CD4-positive, alpha-beta memory T cell (primary cell): Measurements from ENCODE around the gene ARSJ. TPM values are rescaled to one million over a fixed set of nuclear protein-coding genes. Genes with fewer than 3 reads are reported as not detected.
"Not testable (repeated sequence)": the region's sequence is repeated elsewhere in the genome, so short reads cannot be mapped to it uniquely, and the experiment has no call there.

Experiments
- CTCF ChIA-PET: fragments of 350-600 bp; sonication (Branson Sonifier 250); formaldehyde crosslinking; loops from one replicate; lab custom pipeline; 2021; ENCODE audit warnings: inconsistent platforms; ENCODE audit not compliant: partially characterized antibody; lab: Charles Lee
- POLR2A ChIA-PET: fragments of 350-600 bp; sonication (Branson Sonifier 250); formaldehyde crosslinking; loops from one replicate; lab custom pipeline; 2021; ENCODE audit not compliant: partially characterized antibody; lab: Charles Lee
- DNase-seq, 5 donors: peaks; one replicate each; pipeline versions ENCODE4 v3.0.0 to v3.0.0-alpha.2; 2020 to 2022; ENCODE audit warnings: mixed read lengths in 1 of 5
- H3K27ac ChIP-seq: one replicate; pipeline ENCODE4 v1.7.0; 2013; ENCODE audit warnings: low read depth, low read length
- H3K27me3 ChIP-seq: 2 replicates; pipeline ENCODE4 v1.7.0; 2013; ENCODE audit warnings: mild to moderate bottlenecking, low read length, moderate library complexity; ENCODE audit not compliant: insufficient read depth
- H3K36me3 ChIP-seq: 2 replicates; pipeline ENCODE4 v1.7.0; 2013; ENCODE audit warnings: mild to moderate bottlenecking, low read length, moderate library complexity; ENCODE audit not compliant: insufficient read depth
- H3K4me1 ChIP-seq: 2 replicates; pipeline ENCODE4 v1.7.0; 2013; ENCODE audit warnings: mild to moderate bottlenecking, low read length, moderate library complexity; ENCODE audit not compliant: insufficient read depth
- H3K4me3 ChIP-seq, 2 donors: one replicate each; pipeline ENCODE4 v1.7.0; 2013; ENCODE audit warnings: low read length in 2 of 2, mild to moderate bottlenecking in 1 of 2
- H3K9me3 ChIP-seq, 2 donors: one replicate each; pipeline ENCODE4 v1.7.0; 2013; ENCODE audit warnings: low read length in 2 of 2, control low read depth in 1 of 2; ENCODE audit not compliant: control insufficient read depth in 1 of 2
- H3K27ac Mint-ChIP-seq, 7 donors: one replicate each; pipeline ENCODE4 v1.8.0; 2020 to 2021; ENCODE audit warnings: mixed read lengths in 7 of 7, mild to moderate bottlenecking in 6 of 7, inconsistent platforms in 3 of 7, moderate library complexity in 3 of 7
- H3K27me3 Mint-ChIP-seq, 2 donors: one replicate each; pipeline ENCODE4 v1.8.0; 2020 to 2021; ENCODE audit warnings: mixed read lengths in 2 of 2
- H3K36me3 Mint-ChIP-seq, 2 donors: one replicate each; pipeline ENCODE4 v1.8.0; 2020 to 2021; ENCODE audit warnings: mixed read lengths in 2 of 2, inconsistent platforms in 1 of 2, mild to moderate bottlenecking in 1 of 2
- H3K4me1 Mint-ChIP-seq, 4 donors: one replicate each; pipeline ENCODE4 v1.8.0; 2020 to 2021; ENCODE audit warnings: mixed read lengths in 4 of 4, mild to moderate bottlenecking in 1 of 4
- H3K4me3 Mint-ChIP-seq, 8 donors: one replicate each; pipeline ENCODE4 v1.8.0; 2020 to 2021; ENCODE audit warnings: mixed read lengths in 8 of 8, mild to moderate bottlenecking in 7 of 8, moderate library complexity in 6 of 8, inconsistent platforms in 3 of 8
- H3K9me3 Mint-ChIP-seq, 8 donors: one replicate each; pipeline ENCODE4 v1.8.0; 2020 to 2021; ENCODE audit warnings: mixed read lengths in 8 of 8, mild to moderate bottlenecking in 5 of 8, inconsistent platforms in 3 of 8, moderate library complexity in 1 of 8
- intact Hi-C: fragments of 100-400 bp; cut with micrococcal nuclease; formaldehyde crosslinking; loops from one replicate; pipeline ENCODE4 v1.15.1; 2023
- polyA plus RNA-seq, 2 donors: library from polyadenylated mRNA; unstranded; fragments of 300-500 nt; fragmentation: Illumina TruSeq; gene quantifications; one replicate each; pipeline ENCODE4 v1.2.3, GENCODE V29; 2021
- total RNA-seq, 2 experiments: library from RNA; stranded (reverse); gene quantifications; one replicate each; pipeline ENCODE4 v1.2.3, GENCODE V29; 2021

ARSJ gene
- total and polyA plus RNA-seq, 4 experiments from 2014 or later: 0.15 to 0.17 (median 0.15) TPM; not detected in 1

DNA sequence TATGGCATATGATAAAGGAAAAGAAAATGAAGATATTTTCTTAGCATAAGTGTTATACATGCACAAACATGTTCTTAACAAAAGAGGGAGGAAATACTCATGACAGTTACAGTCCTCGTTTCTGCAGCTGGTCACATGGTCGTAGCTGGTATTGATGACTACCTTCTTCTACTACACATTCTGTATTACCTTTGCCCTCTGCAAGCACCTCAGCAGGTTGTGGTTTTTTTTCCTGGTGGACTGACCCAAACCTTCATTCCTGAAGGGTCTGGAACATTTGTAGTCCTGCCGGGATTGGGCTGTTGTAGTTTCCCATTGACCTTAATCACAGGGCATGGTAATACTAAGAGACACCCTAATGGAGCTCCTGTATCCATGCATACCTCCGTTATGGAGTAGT lies 54.7 kb downstream of the ARSJ start:
- POLR2A ChIA-PET, H3K27me3 Mint-ChIP-seq: not testable (repeated sequence)
- CTCF ChIA-PET: interaction anchor here (0.7 kb wide), 1 partner anchor 149 kb away, joined by 3 read pairs; no protein-coding TSS in a partner anchor

DNA sequence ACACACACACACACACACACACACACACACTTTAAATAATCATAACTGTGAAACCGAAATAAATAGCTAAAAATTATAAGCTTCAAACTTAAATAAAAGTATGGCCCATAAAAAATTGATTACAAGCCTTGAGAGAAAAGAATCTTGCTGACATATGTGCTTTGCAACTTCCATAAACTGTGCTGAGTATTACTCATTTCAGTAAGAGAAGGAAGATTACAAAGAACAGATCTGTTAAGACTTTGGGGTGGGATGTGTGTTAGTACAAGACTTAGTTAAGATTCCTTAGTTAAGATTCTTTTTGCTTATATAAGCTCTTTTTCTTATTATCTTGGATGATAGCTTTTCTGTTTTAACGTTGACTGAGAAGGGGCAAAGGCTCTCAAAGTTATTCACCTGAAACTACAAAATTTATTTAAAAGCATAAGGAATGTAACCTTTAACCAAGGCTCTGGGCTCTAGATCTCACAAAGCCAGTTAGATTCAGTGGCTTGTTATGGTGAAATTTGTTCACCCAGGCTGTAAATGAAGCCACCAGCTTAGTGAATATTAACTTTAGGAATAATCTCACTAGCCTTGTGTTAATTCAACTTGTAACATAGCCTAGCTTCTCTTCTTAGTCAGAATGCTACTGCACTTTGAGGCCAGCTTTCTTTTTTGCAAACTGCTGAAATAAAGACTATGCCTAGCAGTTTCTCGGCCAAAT lies 58.2 kb downstream of the ARSJ start:
- ChIA-PET POLR2A (no interaction called here), CTCF (interaction anchor here (1.1 kb wide), 1 partner anchor 16 kb away, joined by 3 read pairs; no protein-coding TSS in a partner anchor)
- no peaks in the 10 kb centered on the region for H3K9me3 ChIP-seq
- no peaks in the 10 kb centered on the region for H3K27me3 ChIP-seq
- H3K36me3 ChIP-seq: no peaks in the 10 kb centered on the region
- no peaks in the 10 kb centered on the region for H3K36me3 Mint-ChIP-seq
- peaks cover 0 to 2% (median 0%) of the 10 kb centered on the region in 8 donors for H3K9me3 Mint-ChIP-seq
- peaks cover 0 to 2% of the 10 kb centered on the region in 2 donors for H3K27me3 Mint-ChIP-seq
- no peak overlapping the region for H3K4me3 ChIP-seq
- H3K4me3 Mint-ChIP-seq: no peak overlapping the region
- no peak overlapping the region for H3K27ac ChIP-seq
- H3K4me1 Mint-ChIP-seq: no peaks in the 10 kb centered on the region
- H3K27ac Mint-ChIP-seq: peak overlapping the region in 1 of 7 donors; percentile 27
- no peaks in the 10 kb centered on the region for H3K4me1 ChIP-seq
- intact Hi-C loops: no loop called here
- DNase-seq: no peak

More for the DNA sequence above, 54.7 kb downstream of the ARSJ start:
- H3K9me3 Mint-ChIP-seq, H3K27me3 ChIP-seq, H3K4me1 ChIP-seq, H3K4me3 ChIP-seq, H3K4me3 Mint-ChIP-seq, H3K9me3 ChIP-seq, H3K27ac ChIP-seq, H3K4me1 Mint-ChIP-seq, H3K27ac Mint-ChIP-seq, DNase-seq, intact Hi-C loops, H3K36me3 ChIP-seq, H3K36me3 Mint-ChIP-seq: not testable (repeated sequence)

- H3K36me3 Mint-ChIP-seq: no peaks in the 10 kb centered on the region
- Histone ChIP-seq H3K27ac (no peak overlapping the region), H3K36me3 (no peaks in the 10 kb centered on the region), H3K9me3 (no peaks in the 10 kb centered on the region), H3K27me3 (no peaks in the 10 kb centered on the region), H3K4me1 (no peaks in the 10 kb centered on the region), H3K4me3 (no peak overlapping the region)
- ChIA-PET POLR2A (no interaction called here), CTCF (no interaction called here)
- H3K27me3 Mint-ChIP-seq: peaks cover 0 to 2% of the 10 kb centered on the region in 2 donors
- no peaks in the 10 kb centered on the region for H3K9me3 Mint-ChIP-seq
- H3K27ac Mint-ChIP-seq: no peak overlapping the region
- H3K4me3 Mint-ChIP-seq: no peak overlapping the region
- DNase-seq: peak in 1 of 5 donors; percentile 15
- intact Hi-C loops: no loop called here
- no peaks in the 10 kb centered on the region for H3K4me1 Mint-ChIP-seq
Observed at GRCh38 chr4:113919611-113920010, 59.8 kb downstream of the ARSJ start.

DNA sequence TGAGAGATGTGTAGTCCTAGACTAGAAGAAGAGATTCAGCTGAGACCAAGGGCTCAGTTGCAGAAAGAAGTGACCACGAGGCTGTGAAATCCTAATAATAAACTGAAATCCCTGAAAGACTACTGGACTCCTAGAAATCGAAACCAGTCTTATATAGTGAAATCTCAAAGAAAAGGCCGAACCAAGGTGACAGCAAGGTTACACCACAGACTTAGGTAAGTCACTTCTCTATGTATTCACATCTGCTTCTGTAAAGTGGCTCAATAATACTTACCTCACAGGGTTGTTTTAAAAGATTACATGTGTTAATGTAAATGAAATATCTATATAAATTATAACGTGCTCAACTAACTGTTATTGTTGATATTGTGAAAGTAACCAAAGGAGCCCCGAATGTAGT lies 60.3 kb downstream of the ARSJ start:
- Histone ChIP-seq H3K27me3 (no peaks in the 10 kb centered on the region), H3K27ac (no peak overlapping the region), H3K4me3 (no peak overlapping the region), H3K4me1 (no peaks in the 10 kb centered on the region), H3K9me3 (no peaks in the 10 kb centered on the region), H3K36me3 (no peaks in the 10 kb centered on the region)
- intact Hi-C loops: no loop called here
- Mint-ChIP-seq H3K27ac (no peak overlapping the region), H3K4me3 (no peak overlapping the region), H3K36me3 (no peaks in the 10 kb centered on the region), H3K27me3 (peaks cover 0 to 2% of the 10 kb centered on the region in 2 donors), H3K9me3 (no peaks in the 10 kb centered on the region), H3K4me1 (no peaks in the 10 kb centered on the region)
- ChIA-PET CTCF (no interaction called here), POLR2A (no interaction called here)
- no peak for DNase-seq

- H3K27ac Mint-ChIP-seq: peak overlapping the region in 1 of 7 donors; percentile 14
- no peaks in the 10 kb centered on the region for H3K27me3 Mint-ChIP-seq
- no peak overlapping the region for H3K4me3 ChIP-seq
- H3K4me1 Mint-ChIP-seq: peaks cover 13 to 36% (median 21%) of the 10 kb centered on the region in 4 donors
- DNase-seq: peak; percentile 12 to 36 (median 24)
- intact Hi-C loops: loop anchor here (1.0 to 5.0 kb wide), 6 partner anchors 30 to 515 kb away; no protein-coding TSS in a partner anchor
- no peaks in the 10 kb centered on the region for H3K9me3 ChIP-seq
- H3K27ac ChIP-seq: no peak overlapping the region
- ChIA-PET POLR2A (interaction anchor here (1.1 kb wide), 1 partner anchor 361 kb away, joined by 4 read pairs; no protein-coding TSS in a partner anchor), CTCF (interaction anchor here (0.9 kb wide), 2 partner anchors 361 to 513 kb away, joined by 4 read pairs; no protein-coding TSS in a partner anchor)
- H3K4me1 ChIP-seq: peaks cover 28% of the 10 kb centered on the region
- H3K9me3 Mint-ChIP-seq: peaks cover 0 to 4% (median 0%) of the 10 kb centered on the region in 8 donors
- no peak overlapping the region for H3K4me3 Mint-ChIP-seq
- no peaks in the 10 kb centered on the region for H3K27me3 ChIP-seq
- H3K36me3 Mint-ChIP-seq: no peaks in the 10 kb centered on the region
- no peaks in the 10 kb centered on the region for H3K36me3 ChIP-seq
Observed at GRCh38 chr4:113908829-113909228, 70.6 kb downstream of the ARSJ start.

DNA sequence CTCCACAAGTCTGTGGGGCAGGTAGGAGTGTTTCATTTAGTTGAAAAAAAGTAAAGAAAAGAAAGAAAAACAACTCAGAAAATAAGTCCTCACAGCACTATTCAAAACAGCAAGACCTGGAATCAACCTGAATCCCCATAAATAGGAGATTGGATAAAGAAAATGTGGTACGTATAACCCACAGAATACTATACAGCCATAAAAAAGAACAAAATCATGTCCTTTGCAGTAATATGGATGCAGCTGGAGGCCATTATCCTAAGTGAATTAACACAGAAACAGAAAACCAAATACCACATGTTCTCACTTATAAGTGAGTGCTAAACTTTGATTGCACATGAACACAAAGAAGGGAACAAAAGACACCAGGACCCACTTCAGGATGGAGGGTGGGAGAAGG lies 71.9 kb downstream of the ARSJ start:
- intact Hi-C loops: loop anchor here (5.0 kb wide), 1 partner anchor 225 kb away; no protein-coding TSS in a partner anchor
- Histone ChIP-seq H3K27me3 (no peaks in the 10 kb centered on the region), H3K27ac (no peak overlapping the region), H3K9me3 (no peaks in the 10 kb centered on the region), H3K36me3 (no peaks in the 10 kb centered on the region), H3K4me3 (no peak overlapping the region), H3K4me1 (peaks cover 41% of the 10 kb centered on the region)
- Mint-ChIP-seq H3K36me3 (no peaks in the 10 kb centered on the region), H3K27ac (no peak overlapping the region), H3K27me3 (no peaks in the 10 kb centered on the region), H3K4me1 (peaks cover 23 to 49% (median 33%) of the 10 kb centered on the region in 4 donors), H3K4me3 (no peak overlapping the region), H3K9me3 (peaks cover 0 to 4% (median 0%) of the 10 kb centered on the region in 8 donors)
- ChIA-PET POLR2A (no interaction called here), CTCF (interaction anchor here (1.0 to 2.6 kb wide), 2 partner anchors 26 to 359 kb away, joined by 4 to 12 read pairs; no protein-coding TSS in a partner anchor)
- no peak for DNase-seq

- Histone ChIP-seq H3K4me1 (peaks cover 63% of the 10 kb centered on the region), H3K9me3 (no peaks in the 10 kb centered on the region), H3K4me3 (no peak overlapping the region), H3K36me3 (no peaks in the 10 kb centered on the region), H3K27ac (no peak overlapping the region), H3K27me3 (no peaks in the 10 kb centered on the region)
- no peak for DNase-seq
- Mint-ChIP-seq H3K27ac (peak overlapping the region in 2 of 7 donors; percentile 47 to 51), H3K4me1 (peaks cover 35 to 64% (median 45%) of the 10 kb centered on the region in 4 donors), H3K9me3 (peaks cover 0 to 4% (median 0%) of the 10 kb centered on the region in 8 donors), H3K4me3 (peak overlapping the region in 1 of 8 donors; percentile 0), H3K27me3 (no peaks in the 10 kb centered on the region), H3K36me3 (no peaks in the 10 kb centered on the region)
- ChIA-PET CTCF (interaction anchor here (0.7 to 2.6 kb wide), 3 partner anchors 138 to 357 kb away, joined by 4 to 12 read pairs (median 4); no protein-coding TSS in a partner anchor), POLR2A (no interaction called here)
- intact Hi-C loops: loop anchor here (5.0 kb wide), 1 partner anchor 223 kb away; no protein-coding TSS in a partner anchor
Observed at GRCh38 chr4:113905301-113905700, 74.1 kb downstream of the ARSJ start.
